PC-9 (cell line): ENCODE measurements around the gene NANOS3.

Source experiments
- EZH2 ChIP-seq: fragments of 200-600 bp; sonication (generic); IDR thresholded peaks from 2 replicates; pipeline ENCODE4 v1.8.0; 2017; ENCODE audit warnings: antibody characterized with exemption, low read depth
- TF ChIP-seq, protein P1 (sequence below): fragments of 200-600 bp; sonication (generic); conservative IDR thresholded peaks from 2 replicates; pipeline ENCODE4 v1.6.1; 2017; ENCODE audit warnings: mixed run types, antibody characterized with exemption, mild to moderate bottlenecking, moderate library complexity

DNA sequence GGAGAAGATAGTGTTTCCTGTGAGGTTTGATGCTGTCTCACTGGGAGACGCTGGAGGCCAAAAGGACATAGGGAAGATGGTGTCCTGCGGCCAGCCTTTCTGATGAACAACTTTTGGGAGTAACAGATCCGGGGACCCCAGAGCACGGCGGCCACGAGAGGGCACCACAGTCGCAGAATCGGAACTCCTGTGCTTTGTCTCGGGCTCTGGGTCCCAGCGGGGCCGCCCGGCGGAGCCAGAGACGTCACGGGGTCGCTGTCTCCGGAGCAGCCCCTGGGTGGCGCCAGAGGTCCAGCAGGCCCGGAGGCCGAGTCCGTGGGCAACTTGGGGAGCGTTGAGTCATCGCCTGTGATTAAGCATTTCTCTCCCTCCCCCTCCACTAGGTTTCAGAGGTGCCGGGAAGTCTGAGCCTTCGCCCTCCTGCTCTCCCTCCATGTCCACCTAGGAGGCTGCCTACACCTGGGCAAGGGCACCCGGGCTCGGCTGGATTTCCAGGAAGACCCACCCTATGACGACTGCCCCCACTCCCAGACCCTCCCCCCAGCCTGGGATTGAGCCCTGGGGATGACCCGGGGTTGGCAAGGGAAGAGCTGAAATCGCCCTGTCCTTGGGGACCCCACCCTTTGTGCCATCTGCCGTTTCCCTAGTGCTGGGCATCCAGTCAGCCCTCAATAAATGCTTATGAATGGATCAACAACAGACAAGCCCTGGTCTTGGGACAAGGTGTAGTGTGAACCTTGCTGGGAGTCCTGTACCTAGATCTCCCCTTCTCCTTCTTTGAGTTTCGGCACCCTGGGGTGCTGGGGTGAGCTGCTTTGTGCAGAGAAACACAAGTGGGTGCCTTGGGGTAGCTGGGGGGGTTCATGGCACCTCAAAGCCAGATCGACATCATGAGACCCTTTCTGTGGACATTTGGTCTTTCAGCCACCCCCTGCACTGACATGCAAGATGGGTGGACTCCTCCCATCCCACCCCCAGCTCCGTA is 3.4 kb downstream of the NANOS3 start:
- TF ChIP-seq, protein P1, sequence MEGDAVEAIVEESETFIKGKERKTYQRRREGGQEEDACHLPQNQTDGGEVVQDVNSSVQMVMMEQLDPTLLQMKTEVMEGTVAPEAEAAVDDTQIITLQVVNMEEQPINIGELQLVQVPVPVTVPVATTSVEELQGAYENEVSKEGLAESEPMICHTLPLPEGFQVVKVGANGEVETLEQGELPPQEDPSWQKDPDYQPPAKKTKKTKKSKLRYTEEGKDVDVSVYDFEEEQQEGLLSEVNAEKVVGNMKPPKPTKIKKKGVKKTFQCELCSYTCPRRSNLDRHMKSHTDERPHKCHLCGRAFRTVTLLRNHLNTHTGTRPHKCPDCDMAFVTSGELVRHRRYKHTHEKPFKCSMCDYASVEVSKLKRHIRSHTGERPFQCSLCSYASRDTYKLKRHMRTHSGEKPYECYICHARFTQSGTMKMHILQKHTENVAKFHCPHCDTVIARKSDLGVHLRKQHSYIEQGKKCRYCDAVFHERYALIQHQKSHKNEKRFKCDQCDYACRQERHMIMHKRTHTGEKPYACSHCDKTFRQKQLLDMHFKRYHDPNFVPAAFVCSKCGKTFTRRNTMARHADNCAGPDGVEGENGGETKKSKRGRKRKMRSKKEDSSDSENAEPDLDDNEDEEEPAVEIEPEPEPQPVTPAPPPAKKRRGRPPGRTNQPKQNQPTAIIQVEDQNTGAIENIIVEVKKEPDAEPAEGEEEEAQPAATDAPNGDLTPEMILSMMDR = peak; percentile 100
- no peak for TF ChIP-seq EZH2
